Tibial artery (tissue), 4 donors: ENCODE results near the gene LTBP2.

Source experiments
- DNase-seq, 2 donors: peaks; one replicate each; pipeline ENCODE4 v3.0.0-alpha.2; 2019
- H3K27ac ChIP-seq, 2 donors: fragments of 200-600 bp; sonication (generic) in 1 of 2; 1 replicate in 1 of 2; 2 replicates in 1 of 2; pipeline ENCODE4 v1.5.1; 2018 to 2019; ENCODE audit warnings: mild to moderate bottlenecking in 1 of 2
- H3K27me3 ChIP-seq, 2 donors: fragments of 200-600 bp; sonication (generic) in 1 of 2; one replicate each; pipeline versions ENCODE4 v1.5.1 to v1.6.0; 2016 to 2019
- H3K36me3 ChIP-seq, 3 donors: fragments of 200-600 bp; sonication (generic) in 2 of 3; one replicate each; pipeline ENCODE4 v1.5.1; 2016 to 2019; ENCODE audit warnings: mild to moderate bottlenecking in 2 of 3
- H3K4me1 ChIP-seq, 4 donors: fragments of 200-600 bp; sonication (generic) in 2 of 4; 1 replicate in 3 of 4; 2 replicates in 1 of 4; pipeline ENCODE4 v1.5.1; 2016 to 2019
- H3K4me3 ChIP-seq, 2 donors: fragments of 200-600 bp; sonication (generic) in 1 of 2; 1 replicate in 1 of 2; 2 replicates in 1 of 2; pipeline ENCODE4 v1.5.1; 2018 to 2019; ENCODE audit warnings: mild to moderate bottlenecking in 2 of 2
- H3K9me3 ChIP-seq, 3 donors: fragments of 200-600 bp; sonication (generic) in 1 of 3; one replicate each; pipeline ENCODE4 v1.5.1; 2016 to 2019
- CTCF ChIP-seq, 2 experiments: fragments of 200-600 bp in 1 of 2; fragments of 450-650 bp in 1 of 2; IDR thresholded peaks; one replicate each; pipeline ENCODE4 v1.5.1; 2017 to 2019; ENCODE audit warnings: antibody characterized with exemption in 2 of 2, mild to moderate bottlenecking in 1 of 2, moderate library complexity in 1 of 2
- intact Hi-C: fragments of 100-400 bp; cut with DNase I; formaldehyde crosslinking; loops from one replicate; pipeline ENCODE4 v1.15.0; 2023; ENCODE audit warnings: low total_unique reads

The LTBP2 gene

GRCh38 chr14:74547331-74547927 is 64.6 kb downstream of the LTBP2 start:
- Histone ChIP-seq H3K27me3 (no peaks in the 10 kb centered on the region), H3K9me3 (no peaks in the 10 kb centered on the region), H3K4me3 (no peak overlapping the region), H3K4me1 (peaks cover 0 to 44% (median 41%) of the 10 kb centered on the region in 4 donors), H3K27ac (peak overlapping the region; percentile 30 to 82), H3K36me3 (peaks cover 0 to 65% (median 24%) of the 10 kb centered on the region in 3 donors)
- no peak for DNase-seq
- intact Hi-C loops: no loop called here
- no peak for TF ChIP-seq CTCF (IDR thresholded peaks at IDR 0.05)

- no peak for DNase-seq
- Histone ChIP-seq H3K4me3 (no peak overlapping the region), H3K27ac (peak overlapping the region in 1 of 2 donors; percentile 16), H3K27me3 (no peaks in the 10 kb centered on the region), H3K36me3 (peaks cover 0 to 74% (median 28%) of the 10 kb centered on the region in 3 donors), H3K9me3 (no peaks in the 10 kb centered on the region), H3K4me1 (peaks cover 0 to 34% (median 31%) of the 10 kb centered on the region in 4 donors)
- intact Hi-C loops: no loop called here
- TF ChIP-seq CTCF (IDR thresholded peaks at IDR 0.05): no peak
Observed at GRCh38 chr14:74546416-74546815, 65.6 kb downstream of the LTBP2 start.

- TF ChIP-seq CTCF (IDR thresholded peaks at IDR 0.05): no peak
- intact Hi-C loops: no loop called here
- H3K36me3 ChIP-seq: peaks cover 0 to 72% (median 28%) of the 10 kb centered on the region in 3 donors
- no peaks in the 10 kb centered on the region for H3K9me3 ChIP-seq
- H3K4me1 ChIP-seq: peaks cover 0 to 26% (median 24%) of the 10 kb centered on the region in 4 donors
- no peak overlapping the region for H3K4me3 ChIP-seq
- no peak for DNase-seq
- H3K27ac ChIP-seq: peak overlapping the region in 1 of 2 donors; percentile 33
- no peaks in the 10 kb centered on the region for H3K27me3 ChIP-seq
Observed at GRCh38 chr14:74545386-74545785, 66.7 kb downstream of the LTBP2 start.

- Histone ChIP-seq H3K4me3 (no peak overlapping the region), H3K36me3 (peaks cover 0 to 73% (median 28%) of the 10 kb centered on the region in 3 donors), H3K4me1 (peaks cover 0 to 18% (median 12%) of the 10 kb centered on the region in 4 donors), H3K9me3 (no peaks in the 10 kb centered on the region), H3K27ac (no peak overlapping the region), H3K27me3 (no peaks in the 10 kb centered on the region)
- peak in 1 of 2 donors; percentile 51 for DNase-seq
- intact Hi-C loops: no loop called here
- no peak for TF ChIP-seq CTCF (IDR thresholded peaks at IDR 0.05)
Observed at GRCh38 chr14:74543771-74544438, 68.1 kb downstream of the LTBP2 start.

GRCh38 chr14:74542056-74542685 is 69.9 kb downstream of the LTBP2 start:
- Histone ChIP-seq H3K27ac (no peak overlapping the region), H3K27me3 (no peaks in the 10 kb centered on the region), H3K36me3 (peaks cover 0 to 70% (median 28%) of the 10 kb centered on the region in 3 donors), H3K4me3 (no peak overlapping the region), H3K9me3 (no peaks in the 10 kb centered on the region), H3K4me1 (peaks cover 0 to 11% (median 0%) of the 10 kb centered on the region in 4 donors)
- intact Hi-C loops: no loop called here
- no peak for TF ChIP-seq CTCF (IDR thresholded peaks at IDR 0.05)
- no peak for DNase-seq
